ENCODE data around the gene CDH9.

- TF ChIP-seq CTCF (IDR thresholded peaks at IDR 0.05) = no peak
- no peak for TF ChIP-seq POLR2A (IDR thresholded peaks at IDR 0.05)
Observed at GRCh38 chr5:26921439-26921838, 116.9 kb downstream of the CDH9 start.
